NCI-H2171 treated with DMSO at 0.1 percent for 48 hours (cell line): Measurements from ENCODE around the gene DPY19L2.

Experiments used
- DNase-seq: peaks from one replicate; lab custom pipeline; 2025; lab: John Stamatoyannopoulos, UW

DPY19L2 gene

DNA sequence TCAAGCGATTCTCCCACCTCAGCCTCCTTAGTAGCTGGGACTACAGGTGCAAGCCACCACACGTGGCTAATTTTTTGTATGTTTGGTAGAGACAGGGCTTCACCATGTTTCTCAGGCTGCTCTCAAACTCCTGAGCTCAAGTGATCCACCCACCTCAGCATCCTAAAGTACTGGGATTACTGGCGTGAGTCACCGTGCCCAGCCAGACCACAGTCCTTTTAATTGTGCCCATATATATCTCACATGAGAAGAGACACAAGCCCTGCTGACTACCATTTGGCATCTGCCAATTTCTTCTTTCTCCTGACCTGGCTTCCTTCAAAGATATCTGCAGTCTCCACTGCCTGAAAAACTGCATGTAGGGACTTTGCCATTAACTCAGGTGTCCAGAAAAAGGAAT is 142.5 kb downstream of the DPY19L2 start:
- no peak for DNase-seq

DNA sequence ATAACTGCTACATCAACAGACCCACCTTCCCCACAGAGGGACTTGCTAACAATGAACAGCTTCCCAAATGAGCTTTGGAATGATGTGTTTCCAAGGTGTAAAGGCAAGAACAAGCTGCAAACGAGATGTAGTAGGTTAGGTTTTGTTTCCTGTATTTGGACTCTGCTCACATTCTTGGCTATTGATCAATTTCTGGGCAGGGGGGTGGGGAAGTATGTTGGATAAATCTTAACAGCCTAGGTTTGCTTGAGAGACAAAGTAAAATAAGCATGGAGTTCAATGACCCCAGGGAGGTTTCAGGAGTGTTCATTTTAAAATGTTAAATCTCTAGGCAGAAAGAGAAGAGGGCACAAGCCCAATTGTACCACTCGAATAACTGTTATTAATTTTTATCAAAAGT is 146.6 kb downstream of the DPY19L2 start:
- no peak for DNase-seq
